ENCODE data around the gene HAND2. TPM values are rescaled to one million over a fixed set of nuclear protein-coding genes. Genes with fewer than 3 reads are reported as not detected.
A peak's percentile ranks its signal among the peaks of the same experiment; 100 is the strongest.

Gene HAND2
- total and polyA plus RNA-seq, 2 experiments from 2014 or later, result 0.15 TPM; not detected in 1

DNA sequence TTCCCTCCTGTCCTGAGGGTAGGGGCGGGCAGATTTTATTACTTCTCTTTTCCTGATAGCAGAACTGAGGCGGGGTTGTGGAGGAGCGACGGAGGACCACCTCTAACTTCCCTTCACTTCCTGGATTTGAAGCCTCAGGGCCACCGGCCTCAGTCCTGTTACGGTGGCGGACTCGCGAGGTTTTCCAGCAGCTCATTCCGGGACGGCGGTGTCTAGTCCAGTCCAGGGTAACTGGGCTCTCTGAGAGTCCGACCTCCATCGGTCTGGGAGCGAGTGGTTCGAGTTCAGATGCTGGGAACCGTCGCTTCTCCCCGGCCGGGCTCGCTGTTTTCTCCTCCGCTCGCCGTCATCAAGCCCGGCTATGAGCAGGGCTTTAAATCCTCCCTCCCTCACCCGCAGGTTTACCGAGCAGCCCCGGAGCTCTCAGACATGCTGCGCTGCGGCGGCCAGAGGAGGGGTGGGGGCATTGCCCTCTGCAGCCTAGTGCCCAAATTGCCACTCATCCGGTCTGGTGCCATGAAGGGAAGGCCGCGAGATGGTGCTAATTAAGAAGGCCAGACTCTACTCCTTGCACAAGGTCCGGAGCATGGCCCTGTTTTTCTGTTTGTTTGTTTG is 23.3 kb downstream of the HAND2 start:
- TF ChIP-seq JUNB (IDR thresholded peaks at IDR 0.05; ENCODE audit: unreplicated experiment) (no peak), EZH2phosphoT487 (IDR thresholded peaks at IDR 0.05; ENCODE audit: unreplicated experiment) (peak; percentile 83), EZH2 (IDR thresholded peaks at IDR 0.05; ENCODE audit: low read depth, unreplicated experiment) (peak; percentile 71)
- H3K9me3 Mint-ChIP-seq, result peaks cover 10% of the 10 kb centered on the region; the same call in 2 of the 3 replicates
- Histone ChIP-seq H3K36me3 (ENCODE audit: insufficient read depth) (no peaks in the 10 kb centered on the region), H3K27ac (ENCODE audit: low read depth) (no peak overlapping the region), H3K4me3 (peak overlapping the region; percentile 50), H3K9me2 (ENCODE audit: insufficient read depth) (no peaks in the 10 kb centered on the region), H3K79me2 (replicated peaks; ENCODE audit: insufficient read depth) (no peaks in the 10 kb centered on the region), H4K20me1 (replicated peaks; ENCODE audit: insufficient read depth) (peaks cover 29% of the 10 kb centered on the region), H2AFZ (no peak overlapping the region), H3K4me2 (peak overlapping the region; percentile 74), H3K27me3 (ENCODE audit: insufficient read depth) (peaks cover 100% of the 10 kb centered on the region), H3F3A (replicated peaks; ENCODE audit: low read depth) (peaks cover 16% of the 10 kb centered on the region), H3K4me1 (ENCODE audit: insufficient read depth) (peaks cover 54% of the 10 kb centered on the region)
- H3K27me3 Mint-ChIP-seq (ENCODE audit: insufficient read depth, low read depth, poor library complexity), result peaks cover 100% of the 10 kb centered on the region
- DNase-seq (ENCODE audit: low spot score) (peak; percentile 44), ATAC-seq (peak; percentile 16)
- H3K4me3 Mint-ChIP-seq, result peak overlapping the region; percentile 62
- no peak overlapping the region for H3K27ac Mint-ChIP-seq
- H3K4me1 Mint-ChIP-seq, result peaks cover 53% of the 10 kb centered on the region
- H3K36me3 Mint-ChIP-seq (ENCODE audit: low read depth), result no peaks in the 10 kb centered on the region

DNA sequence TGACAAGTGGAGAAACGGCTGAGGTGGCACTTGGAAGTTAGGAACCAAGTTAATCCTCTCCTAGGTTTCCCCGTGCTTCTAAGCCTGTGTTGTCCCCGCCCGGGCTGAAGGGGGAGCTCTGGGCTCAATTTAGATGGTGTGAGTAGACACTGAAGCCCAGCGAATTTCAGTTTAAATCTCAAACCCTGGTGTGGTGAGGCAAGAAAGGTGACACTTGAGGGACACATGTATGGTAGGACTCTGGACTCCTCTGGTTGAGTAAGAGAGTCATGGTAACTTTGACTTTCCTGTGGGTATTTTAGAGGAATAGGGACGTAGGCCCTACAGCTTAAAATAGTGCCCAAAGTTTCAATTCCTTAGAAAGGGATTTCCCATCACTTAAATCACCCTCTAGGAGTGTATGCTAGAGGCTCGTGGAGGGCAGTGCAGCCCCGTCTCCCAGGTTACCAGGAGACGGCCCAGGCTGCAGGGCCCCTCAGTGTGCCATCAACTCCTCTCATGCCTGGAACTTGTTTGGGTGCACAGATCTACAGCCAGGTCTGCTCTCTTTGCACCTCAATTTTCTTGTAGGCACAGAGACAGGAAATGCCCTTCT is 24.0 kb downstream of the HAND2 start:
- TF ChIP-seq EZH2 (IDR thresholded peaks at IDR 0.05; ENCODE audit: low read depth, unreplicated experiment), result peak; percentile 2
- no peak for TF ChIP-seq REST (IDR thresholded peaks at IDR 0.05; ENCODE audit: unreplicated experiment)
- TF ChIP-seq, protein P1, sequence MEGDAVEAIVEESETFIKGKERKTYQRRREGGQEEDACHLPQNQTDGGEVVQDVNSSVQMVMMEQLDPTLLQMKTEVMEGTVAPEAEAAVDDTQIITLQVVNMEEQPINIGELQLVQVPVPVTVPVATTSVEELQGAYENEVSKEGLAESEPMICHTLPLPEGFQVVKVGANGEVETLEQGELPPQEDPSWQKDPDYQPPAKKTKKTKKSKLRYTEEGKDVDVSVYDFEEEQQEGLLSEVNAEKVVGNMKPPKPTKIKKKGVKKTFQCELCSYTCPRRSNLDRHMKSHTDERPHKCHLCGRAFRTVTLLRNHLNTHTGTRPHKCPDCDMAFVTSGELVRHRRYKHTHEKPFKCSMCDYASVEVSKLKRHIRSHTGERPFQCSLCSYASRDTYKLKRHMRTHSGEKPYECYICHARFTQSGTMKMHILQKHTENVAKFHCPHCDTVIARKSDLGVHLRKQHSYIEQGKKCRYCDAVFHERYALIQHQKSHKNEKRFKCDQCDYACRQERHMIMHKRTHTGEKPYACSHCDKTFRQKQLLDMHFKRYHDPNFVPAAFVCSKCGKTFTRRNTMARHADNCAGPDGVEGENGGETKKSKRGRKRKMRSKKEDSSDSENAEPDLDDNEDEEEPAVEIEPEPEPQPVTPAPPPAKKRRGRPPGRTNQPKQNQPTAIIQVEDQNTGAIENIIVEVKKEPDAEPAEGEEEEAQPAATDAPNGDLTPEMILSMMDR (conservative IDR thresholded peaks at IDR 0.05; ENCODE audit: low read depth in 2 of 2), result peak; percentile 90 to 96
- no peak for TF ChIP-seq CREB1 (CRISPR knock-in tag; IDR thresholded peaks at IDR 0.05; ENCODE audit: low read depth)
- TF ChIP-seq STAT1 (IDR thresholded peaks at IDR 0.05; ENCODE audit: unreplicated experiment), result no peak
- DNase-seq (ENCODE audit: low spot score), result peak; percentile 90
- peaks cover 56% of the 10 kb centered on the region for H3K4me1 Mint-ChIP-seq
- peak overlapping the region; percentile 62 for H3K4me3 Mint-ChIP-seq
- H3K4me3 ChIP-seq, result peak overlapping the region; percentile 50
- peak; percentile 47 for ATAC-seq
- H3K4me2 ChIP-seq, result peak overlapping the region; percentile 74
- peaks cover 28% of the 10 kb centered on the region for H4K20me1 ChIP-seq (replicated peaks; ENCODE audit: insufficient read depth)
- H3K27ac Mint-ChIP-seq, result no peak overlapping the region
- no peak overlapping the region for H2AFZ ChIP-seq
- H3K27ac ChIP-seq (ENCODE audit: low read depth), result no peak overlapping the region
- H3K4me1 ChIP-seq (ENCODE audit: insufficient read depth), result peaks cover 58% of the 10 kb centered on the region
- H3K36me3 ChIP-seq (ENCODE audit: insufficient read depth), result no peaks in the 10 kb centered on the region
- H3K27me3 ChIP-seq (ENCODE audit: insufficient read depth), result peaks cover 100% of the 10 kb centered on the region
- peaks cover 16% of the 10 kb centered on the region for H3F3A ChIP-seq (replicated peaks; ENCODE audit: low read depth)
- no peaks in the 10 kb centered on the region for H3K79me2 ChIP-seq (replicated peaks; ENCODE audit: insufficient read depth)
- H3K9me2 ChIP-seq (ENCODE audit: insufficient read depth), result no peaks in the 10 kb centered on the region
- H3K9me3 Mint-ChIP-seq, result peaks cover 10% of the 10 kb centered on the region; the same call in 2 of the 3 replicates
- peaks cover 100% of the 10 kb centered on the region for H3K27me3 Mint-ChIP-seq (ENCODE audit: insufficient read depth, low read depth, poor library complexity)
- no peaks in the 10 kb centered on the region for H3K36me3 Mint-ChIP-seq (ENCODE audit: low read depth)

Data from GM23338 (cell line).